Jurkat, Clone E6-1 (cell line): ENCODE results near the gene KCNJ16.

Experiments used
- DNase-seq: peaks from one replicate; pipeline ENCODE4 v3.0.0-alpha.2; 2011; ENCODE audit warnings: low read depth, low spot score
- H3K4me3 ChIP-seq: 2 replicates; pipeline ENCODE4 v1.5.1; 2011; ENCODE audit warnings: mild to moderate bottlenecking, low read length, control low read depth, moderate library complexity

KCNJ16 gene

DNA sequence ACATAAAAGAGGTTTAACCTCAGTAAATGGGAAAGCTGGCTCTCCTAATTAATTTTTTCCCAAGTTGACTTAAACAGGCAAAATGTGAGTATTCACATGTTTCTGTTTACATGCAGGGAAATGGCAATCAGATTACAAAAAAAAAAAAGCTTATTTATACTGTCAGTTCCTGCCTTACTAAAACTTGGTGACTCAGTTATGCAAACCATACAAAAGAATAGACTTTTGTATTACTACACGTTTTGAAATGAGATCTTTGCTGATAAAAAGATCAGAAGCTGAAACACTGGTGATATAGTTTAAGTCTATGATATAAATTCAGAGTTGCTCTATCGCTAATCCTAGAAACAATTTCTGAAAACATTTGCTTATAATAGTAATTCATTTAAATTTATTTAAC is 85.0 kb downstream of the KCNJ16 start:
- H3K4me3 ChIP-seq, result no peak overlapping the region
- DNase-seq, result no peak

DNA sequence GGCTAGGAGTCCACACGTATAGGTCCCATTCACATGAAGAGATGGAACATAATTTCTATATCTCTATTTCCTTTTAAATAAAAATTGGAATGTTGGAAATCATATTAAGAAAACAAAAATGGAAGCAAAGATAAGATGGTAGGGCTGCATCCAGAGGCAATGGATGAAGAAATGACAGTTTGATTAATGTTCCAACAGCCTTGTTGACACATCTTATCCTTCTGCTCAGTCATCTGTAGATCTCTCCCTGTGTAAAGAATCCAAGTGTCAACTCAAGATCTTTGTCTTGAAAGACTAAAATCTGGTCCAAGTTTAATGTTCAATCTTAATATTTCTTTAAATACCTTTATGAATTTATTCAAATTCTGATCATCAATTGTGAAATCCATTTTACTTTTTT is 86.5 kb downstream of the KCNJ16 start:
- H3K4me3 ChIP-seq, result no peak overlapping the region
- no peak for DNase-seq

DNA sequence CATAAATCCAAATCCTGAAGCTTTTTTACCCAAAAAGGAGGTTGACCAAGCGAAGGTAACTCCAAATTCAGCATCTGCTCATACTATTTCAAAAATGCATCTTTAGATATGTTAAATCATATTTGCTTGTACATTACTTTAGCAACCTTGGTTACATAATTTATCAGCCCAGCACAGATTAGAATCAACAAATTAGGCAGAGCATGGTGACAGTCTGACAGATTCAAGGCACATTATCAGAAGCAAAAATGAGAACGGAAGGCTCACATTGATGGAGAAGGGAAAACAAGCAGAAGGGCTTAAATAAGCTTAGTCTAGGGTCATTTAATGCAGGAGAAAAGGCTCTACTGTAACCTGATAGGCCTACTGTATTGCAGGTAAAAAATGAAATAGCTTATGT is 90.4 kb downstream of the KCNJ16 start:
- no peak overlapping the region for H3K4me3 ChIP-seq
- no peak for DNase-seq

DNA sequence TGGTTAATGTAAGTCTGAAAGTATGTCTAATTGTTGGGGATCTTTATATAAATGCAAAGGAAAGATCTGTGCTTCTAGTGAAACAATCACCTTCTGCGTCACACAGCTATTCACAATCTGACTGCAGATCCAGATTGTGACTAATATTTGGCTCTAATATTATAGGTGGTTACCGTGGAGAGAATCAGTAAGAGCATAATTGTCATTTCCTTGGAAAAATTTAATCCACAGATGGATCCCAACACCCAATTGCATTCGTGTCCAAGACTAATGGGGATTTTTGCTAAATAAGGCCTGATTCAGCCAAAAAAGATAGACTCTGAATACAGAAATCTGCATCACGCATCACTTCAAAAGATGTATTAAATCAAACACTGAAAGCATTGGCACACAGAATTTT is 91.6 kb downstream of the KCNJ16 start:
- no peak for DNase-seq
- H3K4me3 ChIP-seq, result no peak overlapping the region

DNA sequence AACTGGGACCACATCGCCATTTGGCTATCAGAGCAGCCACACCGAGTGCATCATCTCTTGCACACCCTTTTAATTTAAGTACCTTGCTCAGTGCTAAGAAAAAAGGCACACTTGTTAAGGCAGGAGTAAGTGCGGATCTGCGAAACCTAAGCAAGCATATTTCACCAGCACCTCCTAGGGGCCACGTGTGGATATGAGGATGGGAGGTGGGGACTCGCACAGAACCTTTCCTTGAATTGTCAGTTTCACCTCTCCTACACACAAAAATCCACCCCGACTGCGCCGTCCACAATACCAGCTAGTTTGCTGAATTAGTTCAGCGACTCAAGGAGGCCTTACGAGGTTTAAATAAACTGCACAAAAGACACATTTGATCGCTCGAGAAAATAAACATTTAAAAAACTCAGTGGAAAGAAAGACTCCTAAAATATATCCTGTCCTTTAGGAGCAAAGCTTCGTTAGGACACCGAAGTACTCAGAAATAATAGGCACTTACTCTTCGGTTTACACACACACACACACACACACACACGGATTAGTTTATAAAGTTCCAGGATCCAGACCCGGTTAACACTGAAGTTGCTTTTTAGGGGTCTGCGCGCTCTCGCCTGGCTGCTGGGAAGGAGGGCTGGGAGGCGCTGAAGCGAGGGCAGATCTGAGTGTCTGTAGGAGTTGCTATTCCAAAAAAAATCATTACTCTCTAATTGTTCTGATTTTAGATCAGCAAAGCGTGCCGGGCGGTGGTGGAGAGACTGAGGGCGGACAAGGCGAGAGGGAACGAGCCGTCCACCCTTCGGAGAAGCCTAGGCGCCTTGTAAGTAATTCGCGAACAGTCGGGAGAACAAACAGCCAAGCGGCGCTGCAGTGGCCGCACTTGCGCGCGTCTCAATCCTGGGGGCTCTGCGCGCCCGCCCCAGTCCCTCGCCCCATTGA is 93.3 kb downstream of the KCNJ16 start:
- no peak overlapping the region; the same call in 1 of the 2 replicates for H3K4me3 ChIP-seq
- DNase-seq, result peak; percentile 7

DNA sequence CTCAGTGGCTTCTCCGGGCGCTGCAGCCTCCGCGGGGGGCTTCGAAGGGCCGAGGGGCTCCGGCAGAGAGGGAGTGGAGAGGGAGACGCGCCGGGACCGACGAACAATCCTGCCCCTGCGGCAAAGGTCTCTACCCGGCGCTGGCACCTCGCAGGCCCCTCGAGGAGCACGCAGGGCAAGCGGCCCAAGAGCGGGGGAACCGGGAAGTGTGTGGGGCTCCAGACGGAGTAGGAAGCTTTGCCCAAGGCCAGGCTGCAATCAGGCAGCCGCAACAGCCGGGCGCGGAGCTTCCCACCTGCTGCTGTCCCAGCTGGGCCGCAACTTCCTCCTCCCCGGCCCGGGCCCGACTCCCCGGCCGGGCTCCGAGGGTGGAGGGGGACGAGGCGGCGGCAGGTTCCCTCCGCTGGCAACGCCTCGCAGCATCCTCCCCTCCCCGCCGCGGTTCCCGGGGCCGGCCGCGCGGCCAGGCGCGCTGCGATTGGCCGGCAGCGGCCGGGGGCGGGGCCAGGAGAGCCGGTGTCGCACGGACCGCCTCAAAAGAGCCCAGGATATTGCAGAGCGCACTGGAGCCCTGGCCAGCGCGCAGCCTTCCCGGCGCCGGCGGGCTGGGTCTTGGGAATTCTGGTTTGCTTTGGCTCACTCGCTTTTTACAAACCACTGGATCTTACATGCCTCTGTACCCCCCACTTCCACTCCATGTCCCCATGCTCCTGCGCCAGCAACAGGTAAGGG is 94.1 kb downstream of the KCNJ16 start, which contains the start of gene KCNJ2:
Gene KCNJ2, plus strand, starts transcription at position 556 of the 732 bp plus-strand sequence. CDS start 5,508 bp downstream, outside the sequence.
- H3K4me3 ChIP-seq, result peak within 1 kb of the TSS; percentile 34
- peak; percentile 38 for DNase-seq

DNA sequence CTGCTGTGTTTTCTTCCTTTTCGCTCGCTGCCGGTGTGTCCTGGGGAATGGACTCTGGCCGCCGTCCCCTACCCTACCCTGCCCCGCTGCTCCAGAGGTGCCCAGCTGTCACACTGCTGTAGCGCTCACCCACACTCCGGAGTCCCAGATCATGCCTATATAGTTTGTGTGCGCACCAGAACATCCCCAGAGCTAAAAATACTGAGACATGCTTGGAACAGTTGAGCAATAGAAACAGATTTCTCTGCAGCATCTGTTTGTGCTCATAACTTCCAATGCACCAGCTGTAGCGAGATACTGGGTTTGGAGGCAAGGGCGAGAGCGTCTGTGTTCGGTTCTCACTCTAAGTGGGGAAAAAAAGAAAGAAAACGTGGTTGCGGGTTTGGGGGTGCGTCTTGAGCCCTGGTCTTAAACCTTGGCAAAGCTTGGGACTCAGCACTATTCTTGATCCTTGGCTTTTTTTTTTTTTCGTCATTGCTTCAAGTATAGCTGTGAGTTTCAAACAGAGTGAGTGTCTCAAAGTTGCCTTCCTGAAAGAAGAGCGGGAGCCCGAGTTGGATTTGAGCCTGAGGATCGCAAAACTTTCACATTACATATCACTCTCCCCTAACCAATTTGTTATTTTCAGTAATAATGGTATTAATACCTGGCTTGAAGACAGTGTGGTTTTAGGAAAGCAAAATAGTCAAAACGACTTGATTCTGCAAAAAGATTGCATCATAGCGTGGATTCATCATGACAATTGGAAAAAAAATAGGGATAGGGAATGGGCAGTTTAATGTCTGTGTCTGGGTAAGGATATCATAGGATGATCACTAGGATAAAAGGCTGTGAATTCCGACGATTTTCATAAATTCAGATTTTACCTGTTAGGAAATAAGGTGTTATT is 94.9 kb downstream of the KCNJ16 start:
- peak overlapping the region; percentile 32 for H3K4me3 ChIP-seq
- no peak for DNase-seq

DNA sequence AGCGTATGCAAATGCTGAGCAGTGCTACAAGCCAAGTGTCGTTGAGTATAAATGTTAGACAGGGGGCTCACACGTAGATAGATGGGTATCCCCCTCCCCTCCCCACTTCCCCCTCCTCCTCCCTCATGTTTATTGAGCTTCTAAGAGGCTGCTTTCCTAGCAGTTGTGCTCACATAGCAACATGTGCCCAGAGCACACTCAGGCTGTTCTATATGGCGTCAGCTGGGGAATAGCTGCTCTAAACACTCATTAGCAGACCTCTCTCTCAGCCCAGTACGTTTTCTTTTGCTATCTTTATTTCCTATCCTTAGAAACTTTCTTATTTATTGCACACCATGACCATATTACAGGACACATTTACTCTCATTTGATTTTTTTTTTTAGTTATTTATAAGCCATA is 96.1 kb downstream of the KCNJ16 start:
- DNase-seq, result no peak
- no peak overlapping the region for H3K4me3 ChIP-seq

DNA sequence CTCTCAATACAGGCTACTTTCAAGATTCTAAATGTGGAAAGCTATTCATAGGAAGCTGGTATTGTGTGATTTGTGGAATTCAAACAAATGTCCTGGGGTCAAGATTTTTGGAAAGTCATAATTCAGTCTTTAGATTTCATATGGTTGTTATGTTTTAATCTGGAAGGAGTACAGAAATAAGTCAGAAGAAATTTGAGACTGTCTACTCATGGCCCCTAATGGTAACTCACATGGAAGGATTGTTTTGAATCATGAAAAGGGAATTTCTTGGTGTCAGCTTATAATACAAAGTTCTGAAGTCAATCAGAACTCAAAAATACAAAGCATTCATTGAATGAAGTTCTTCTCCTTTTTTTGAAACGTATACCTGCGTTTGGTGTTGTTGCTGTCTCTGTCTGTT is 97.4 kb downstream of the KCNJ16 start:
- no peak for DNase-seq
- H3K4me3 ChIP-seq, result no peak overlapping the region

DNA sequence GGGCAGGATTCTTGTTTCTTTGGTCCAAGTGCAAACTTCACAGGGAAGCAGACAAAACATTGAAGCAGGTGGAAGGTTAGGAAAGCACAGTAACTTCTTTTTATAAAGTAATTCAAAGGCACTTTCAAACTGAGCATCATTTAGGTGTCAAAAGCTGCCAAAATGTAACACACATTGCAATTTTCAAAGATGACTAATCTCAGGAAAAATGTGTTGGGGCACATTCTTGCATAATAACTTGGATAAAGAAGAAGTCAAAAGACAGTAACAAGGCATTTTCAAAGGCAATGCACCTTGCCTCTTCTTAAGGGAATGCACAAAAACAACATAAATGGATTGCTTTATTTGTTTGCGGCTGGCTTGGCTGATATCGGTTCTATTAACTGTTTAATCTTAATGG is 97.9 kb downstream of the KCNJ16 start:
- DNase-seq, result no peak
- H3K4me3 ChIP-seq, result no peak overlapping the region

DNA sequence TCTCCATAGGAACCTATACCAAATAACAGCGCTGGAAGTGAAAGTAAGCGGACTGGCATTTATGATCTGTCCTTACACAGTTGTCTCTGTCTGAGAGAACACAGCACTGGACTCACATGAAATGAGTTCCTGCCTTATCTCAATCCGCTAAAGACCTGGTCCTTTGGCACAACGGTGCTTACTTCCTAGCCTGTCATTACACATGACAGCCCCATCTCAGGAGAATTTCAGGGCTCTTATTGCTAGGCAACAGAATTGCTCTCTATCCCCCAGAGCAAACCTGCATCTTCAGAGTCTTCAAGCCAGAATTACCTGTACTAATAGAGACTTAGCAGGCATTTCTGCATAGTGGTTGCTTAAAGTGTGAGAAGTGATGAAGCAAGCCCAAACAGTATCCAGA is 98.7 kb downstream of the KCNJ16 start:
- DNase-seq, result no peak
- H3K4me3 ChIP-seq, result no peak overlapping the region

DNA sequence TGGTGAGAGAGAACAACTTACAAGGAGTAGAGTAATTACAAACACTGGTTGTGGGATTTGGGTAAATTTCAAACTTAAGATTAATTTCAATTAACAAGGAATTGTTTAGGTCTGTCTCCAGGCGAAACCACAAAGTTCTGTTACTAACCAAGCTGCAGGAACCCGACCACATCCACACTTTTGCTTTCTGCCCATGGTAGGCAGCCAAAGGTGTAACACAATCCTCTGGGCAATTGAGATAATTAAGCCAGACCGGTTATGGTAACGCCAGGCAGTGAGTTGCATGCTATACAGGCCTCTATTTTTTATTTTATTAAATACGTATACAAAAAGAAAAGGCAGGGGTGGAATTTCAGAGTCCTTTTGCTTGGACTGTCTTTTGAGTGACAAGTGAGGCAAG is 106.4 kb downstream of the KCNJ16 start:
- H3K4me3 ChIP-seq, result no peak overlapping the region
- DNase-seq, result no peak

DNA sequence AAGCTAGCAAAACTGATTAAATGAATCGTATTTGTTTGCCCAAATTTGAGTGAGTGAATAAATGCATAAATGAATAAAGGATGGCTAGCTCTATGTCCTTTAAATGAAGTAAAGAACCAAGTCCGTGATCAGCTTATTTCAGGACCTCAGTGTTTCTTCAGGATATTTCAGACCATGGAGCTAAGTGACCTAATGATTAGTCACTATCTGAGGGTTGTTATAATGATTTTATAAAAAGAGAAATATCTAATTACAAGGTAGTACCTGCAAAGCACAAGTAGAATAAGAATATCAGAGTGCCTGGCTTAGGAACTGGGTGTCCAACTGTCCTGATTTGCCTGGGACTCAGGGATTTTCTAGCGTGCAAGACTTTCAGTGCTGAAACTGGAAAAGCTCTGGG is 106.8 kb downstream of the KCNJ16 start:
- no peak for DNase-seq
- H3K4me3 ChIP-seq, result no peak overlapping the region

DNA sequence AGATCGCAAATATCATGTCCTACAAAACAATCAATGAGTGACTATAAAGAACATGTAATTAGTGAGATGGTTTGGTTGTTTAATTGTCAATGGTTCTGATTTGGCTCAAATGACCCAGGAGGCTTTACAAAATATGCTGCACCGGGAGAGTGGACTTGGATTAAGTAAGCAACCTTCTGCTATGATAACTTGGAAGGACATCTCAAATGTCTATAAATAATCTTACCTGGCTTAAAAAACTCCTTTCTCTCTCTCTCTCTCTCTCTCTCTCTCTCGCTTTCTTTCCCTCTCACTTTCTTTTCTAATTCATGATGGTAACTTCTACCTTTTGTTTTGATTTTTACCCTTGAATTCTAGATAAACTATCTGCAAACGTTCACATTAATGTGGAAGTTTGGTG is 108.5 kb downstream of the KCNJ16 start:
- no peak for DNase-seq
- H3K4me3 ChIP-seq, result no peak overlapping the region

DNA sequence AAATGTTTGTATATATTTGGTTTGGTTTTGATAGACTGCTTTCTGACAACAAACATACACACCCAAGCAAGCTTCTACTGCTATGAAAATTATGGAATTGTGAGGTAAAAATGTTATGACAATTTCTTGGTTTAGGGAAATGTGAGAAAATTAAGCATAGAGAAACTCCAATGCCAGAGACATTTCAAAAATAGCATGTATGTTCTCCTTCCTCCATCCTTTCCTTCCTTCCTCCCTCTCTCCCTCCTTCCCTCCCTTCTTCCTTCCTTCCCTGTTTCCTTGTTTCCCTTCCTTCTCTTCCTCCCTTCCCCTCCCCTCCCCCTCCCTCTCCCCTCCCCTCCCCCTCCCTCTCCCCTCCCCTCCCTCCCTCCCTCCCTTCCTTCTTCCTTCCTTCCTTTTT is 109.2 kb downstream of the KCNJ16 start:
- no peak for DNase-seq
- no peak overlapping the region for H3K4me3 ChIP-seq

DNA sequence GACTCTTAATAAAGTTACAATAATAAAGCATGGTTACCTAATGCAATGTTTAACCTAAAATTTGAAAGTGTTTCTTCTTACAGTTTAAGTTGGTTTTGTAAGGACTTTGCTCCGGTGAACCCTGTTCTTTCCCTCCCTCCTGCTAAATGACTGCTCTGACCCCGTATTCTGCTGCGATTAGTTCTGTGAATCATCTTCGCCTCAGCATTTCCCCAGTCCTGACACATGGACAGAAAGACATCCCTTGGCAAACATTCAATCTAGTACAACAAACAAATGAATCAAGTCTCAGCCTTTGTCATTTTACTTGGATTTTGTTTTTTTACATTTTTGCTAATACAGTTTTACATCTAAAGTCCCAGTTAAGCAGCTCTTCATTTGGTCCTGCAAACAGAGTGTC is 109.7 kb downstream of the KCNJ16 start:
- no peak for DNase-seq
- H3K4me3 ChIP-seq, result no peak overlapping the region
